HG03175 (cell line): ENCODE measurements around the gene MCFD2.
"Not testable (repeated sequence)": the region's sequence is repeated elsewhere in the genome, so short reads cannot be mapped to it uniquely, and the experiment has no call there.

Experiments
- ATAC-seq: cut with Tn5 transposase; IDR thresholded peaks from one replicate; pipeline ENCODE4 v1.9.1; 2021; ENCODE audit warnings: mild to moderate bottlenecking, moderate library complexity; ENCODE audit not compliant: unreplicated experiment

The MCFD2 gene

DNA sequence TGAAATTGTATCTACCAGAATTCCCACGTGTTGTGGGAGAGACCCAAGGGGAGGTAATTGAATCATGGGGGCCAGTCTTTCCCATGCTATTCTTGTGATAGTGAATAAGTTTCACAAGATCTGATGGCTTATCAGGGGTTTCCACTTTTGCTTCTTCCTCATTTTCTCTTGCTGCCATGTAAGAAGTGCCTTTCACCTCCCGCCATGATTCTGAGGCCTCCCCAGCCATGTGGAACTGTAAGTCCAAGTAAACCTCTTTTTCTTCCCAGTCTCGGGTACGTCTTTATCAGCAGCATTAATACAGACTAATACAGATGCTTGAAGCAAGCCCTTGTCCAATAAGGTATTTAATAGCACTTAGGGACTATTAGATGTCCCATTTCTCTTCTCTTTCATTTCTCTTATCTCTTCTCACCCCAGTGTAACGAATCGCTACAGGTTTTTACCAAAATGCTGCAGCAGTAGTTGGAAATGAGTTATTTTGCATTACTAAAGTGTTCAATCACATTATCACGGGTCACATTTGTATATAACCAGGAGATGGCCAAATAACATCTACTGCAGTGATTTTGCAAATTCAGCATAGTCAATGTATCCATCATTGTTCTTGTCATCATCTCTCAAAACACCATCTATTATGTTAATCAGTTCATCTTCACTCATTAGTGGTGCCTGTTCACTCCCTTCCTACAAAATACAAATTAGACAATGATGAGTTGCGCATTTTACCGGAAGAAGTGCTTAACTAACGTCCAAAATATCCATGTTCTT lies 10.5 kb downstream of the MCFD2 start:
- not testable (repeated sequence) for ATAC-seq

DNA sequence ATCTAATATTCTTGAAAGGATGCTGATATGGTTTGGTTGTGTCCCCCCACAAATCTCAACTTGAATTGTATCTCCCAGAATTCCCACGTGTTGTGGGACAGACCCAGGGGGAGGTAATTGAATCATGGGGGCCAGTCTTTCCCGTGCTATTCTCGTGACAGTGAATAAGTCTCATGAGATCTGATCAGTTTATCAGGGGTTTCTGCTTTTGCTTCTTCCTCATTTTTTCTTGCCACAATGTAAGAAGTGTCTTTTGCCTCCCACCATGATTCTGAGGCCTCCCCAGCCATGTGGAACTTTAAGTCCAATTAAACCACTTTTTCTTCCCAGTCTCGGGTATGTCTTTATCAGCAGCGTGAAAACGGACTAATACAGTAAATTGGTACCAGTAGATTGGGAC lies 12.6 kb downstream of the MCFD2 start:
- not testable (repeated sequence) for ATAC-seq

DNA sequence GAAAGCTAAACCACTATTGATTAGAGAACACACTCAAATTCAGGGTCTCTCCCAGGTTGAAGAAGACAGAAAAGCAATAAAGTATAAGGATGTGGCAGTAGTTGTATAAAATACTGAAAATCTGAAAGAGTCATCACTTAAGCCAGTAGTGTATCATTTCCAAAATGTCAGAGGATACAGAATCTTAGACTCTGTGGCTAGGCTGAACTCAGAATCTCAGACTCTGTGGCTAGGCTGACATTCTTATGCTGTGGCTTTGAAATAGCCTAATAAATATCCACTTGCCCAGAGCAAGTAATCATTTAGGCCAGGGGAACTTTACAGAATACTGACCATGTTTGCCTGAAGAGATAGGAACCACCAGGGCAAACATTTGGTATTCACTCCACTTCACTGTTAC lies 13.1 kb downstream of the MCFD2 start:
- ATAC-seq: no peak

DNA sequence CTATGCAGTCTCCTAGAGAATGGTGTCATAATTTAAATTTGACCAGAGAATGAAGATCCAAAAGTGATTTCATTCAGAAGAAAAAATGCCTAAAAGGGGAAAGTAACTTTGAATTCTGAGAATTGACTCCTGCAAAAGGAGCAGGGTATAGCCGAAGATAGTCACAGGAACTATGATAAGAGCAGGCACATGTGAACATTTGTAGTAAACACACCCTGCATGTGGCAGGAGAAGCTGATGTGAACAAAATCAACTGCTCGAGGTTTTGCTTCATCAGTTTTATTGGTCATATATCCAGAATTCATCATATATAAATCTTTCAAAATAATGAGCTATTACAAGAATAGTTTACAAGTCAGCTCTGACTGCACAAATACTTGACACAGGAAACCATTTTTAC lies 14.0 kb downstream of the MCFD2 start:
- ATAC-seq: no peak

DNA sequence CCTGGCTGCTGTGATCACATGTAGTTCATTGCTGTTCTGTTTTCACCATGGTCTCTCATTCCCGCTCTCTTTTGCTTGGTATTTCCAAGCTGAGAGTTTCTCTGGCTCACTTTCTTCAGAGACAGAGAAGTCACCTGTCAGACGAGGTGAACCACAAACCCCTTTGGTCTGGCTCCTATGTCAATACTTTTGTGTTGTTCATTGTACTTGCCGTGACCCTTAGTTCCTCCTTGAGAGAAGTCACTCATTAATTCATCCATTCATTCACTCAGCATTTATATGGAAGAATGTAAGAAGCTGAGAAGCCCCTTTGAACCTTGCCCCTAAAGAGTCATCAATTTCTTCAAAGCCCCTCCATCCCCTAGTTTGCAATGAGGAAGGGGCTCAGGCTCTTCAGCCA lies 15.2 kb downstream of the MCFD2 start:
- ATAC-seq: no peak

DNA sequence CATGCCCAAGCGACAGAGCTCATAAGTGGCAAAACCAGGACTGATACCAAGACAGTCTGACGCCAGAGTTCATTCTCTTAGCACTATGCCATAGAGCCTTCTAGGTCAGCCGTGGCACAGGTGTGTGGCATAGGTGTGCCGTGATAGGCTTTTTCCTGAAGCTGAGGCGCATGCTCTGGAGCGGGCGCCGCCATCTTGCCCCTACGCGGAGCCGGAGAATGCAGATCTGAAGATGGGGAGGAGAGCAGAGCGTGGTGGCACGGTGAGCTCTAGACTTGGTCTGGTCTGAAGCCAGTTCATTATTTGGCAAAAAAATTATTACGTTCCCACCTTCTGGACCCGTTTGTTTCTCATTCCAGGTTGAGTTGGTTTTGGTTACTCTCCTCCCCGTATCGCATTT lies 16.6 kb downstream of the MCFD2 start:
- no peak for ATAC-seq

DNA sequence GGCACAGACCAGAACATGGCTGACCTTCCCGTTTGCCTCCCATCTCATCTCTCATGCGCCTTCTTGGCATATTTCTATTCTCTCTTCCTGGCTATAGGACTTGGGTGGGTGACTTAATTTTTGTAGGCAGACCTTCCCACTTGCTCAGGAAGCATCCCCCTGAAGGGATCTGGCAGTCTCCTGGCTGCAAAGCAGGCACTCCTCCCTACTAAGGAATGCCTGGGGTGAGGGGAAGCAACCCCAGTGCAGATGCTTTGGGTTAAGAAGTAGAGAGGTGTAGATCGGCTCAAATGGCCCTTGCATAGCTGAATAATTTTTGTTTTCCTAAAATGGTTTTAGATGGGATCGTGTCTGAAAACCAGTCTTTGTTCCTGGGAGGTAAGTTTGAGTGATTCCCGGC lies 17.6 kb downstream of the MCFD2 start:
- ATAC-seq: no peak

DNA sequence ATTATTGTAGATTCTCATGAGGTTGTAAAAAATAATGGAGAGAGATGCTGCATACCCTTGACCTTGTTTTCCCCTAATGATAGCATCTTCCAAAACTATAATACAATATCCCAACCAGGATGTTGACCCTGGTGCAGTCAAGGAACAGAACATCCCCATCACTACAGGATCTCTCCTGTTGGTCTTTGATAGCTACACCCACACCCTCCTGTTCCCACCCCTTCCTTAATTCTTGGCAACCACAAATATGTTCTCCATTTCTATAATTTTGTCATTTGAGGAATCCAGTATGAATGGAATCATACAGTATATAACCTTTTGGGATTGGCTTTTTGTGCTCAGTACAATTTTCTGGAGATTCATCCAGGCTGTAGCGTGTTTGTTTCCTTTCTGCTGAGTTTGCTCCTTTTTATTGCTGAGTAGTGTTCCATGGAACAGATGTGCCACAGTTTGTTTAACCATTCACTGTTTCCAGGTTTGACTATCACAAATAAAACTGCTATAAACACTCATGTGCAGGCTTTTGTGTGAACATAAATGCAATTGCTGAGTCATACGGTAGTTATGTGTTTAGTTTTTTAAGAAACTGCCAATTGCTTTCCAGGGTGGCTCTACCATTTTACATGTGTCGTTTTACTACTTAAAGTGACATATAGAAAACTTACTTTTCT lies 22.2 kb downstream of the MCFD2 start:
- no peak for ATAC-seq

DNA sequence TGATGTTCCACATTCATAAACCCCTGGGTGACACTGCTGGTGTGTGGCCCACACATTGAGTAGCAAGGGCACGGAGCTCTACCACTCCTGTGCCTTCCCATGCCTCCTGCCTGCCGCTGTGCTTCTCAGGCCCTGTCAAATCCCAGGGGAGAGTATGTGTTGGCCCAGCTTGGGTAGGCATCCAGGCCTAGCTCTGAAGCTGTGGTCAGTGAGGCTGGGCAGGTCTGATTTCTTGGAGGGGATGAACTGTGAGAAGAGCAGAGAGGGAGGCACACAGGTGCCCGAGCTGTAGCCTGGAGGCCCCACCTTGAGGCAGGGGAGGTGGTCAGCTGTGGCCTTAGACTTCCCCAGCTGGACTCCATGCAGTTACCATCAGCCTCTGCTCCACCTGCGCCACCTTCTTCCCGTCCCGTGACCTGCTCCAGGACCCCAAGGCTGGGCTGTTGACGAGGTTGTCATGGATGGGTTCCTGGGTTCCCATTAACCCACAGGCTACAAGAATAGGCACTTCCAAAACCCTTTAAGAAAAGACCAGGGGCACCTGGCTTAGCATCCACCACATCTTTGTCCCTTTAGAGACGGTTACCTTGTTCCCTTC lies 23.6 kb downstream of the MCFD2 start:
- no peak for ATAC-seq

DNA sequence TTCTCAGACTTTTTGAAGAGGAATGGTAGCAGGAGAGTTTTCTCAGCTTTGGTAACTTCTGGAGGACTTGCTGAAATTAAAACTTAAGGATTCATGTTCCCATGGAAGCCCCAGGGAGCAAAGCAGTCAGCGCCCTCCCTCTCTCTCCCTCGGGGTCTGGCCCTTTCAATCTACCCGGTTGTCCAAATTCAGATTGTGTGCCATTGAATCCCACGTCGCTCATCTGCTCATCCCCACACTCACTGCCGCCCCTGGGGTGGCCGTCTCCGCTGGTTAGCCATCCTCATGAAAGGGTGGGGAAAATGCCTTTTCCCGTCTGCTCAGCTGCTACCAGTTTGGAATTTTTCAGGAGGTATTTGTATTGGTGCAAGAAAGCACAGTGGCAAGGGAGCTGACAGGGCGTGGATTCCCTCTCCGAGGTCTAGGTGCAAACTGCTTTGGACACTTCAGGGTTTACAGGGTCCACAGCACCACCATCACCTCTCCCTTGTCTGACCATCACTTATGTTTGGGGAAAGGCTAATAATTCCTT lies 27.1 kb downstream of the MCFD2 start:
- no peak for ATAC-seq

DNA sequence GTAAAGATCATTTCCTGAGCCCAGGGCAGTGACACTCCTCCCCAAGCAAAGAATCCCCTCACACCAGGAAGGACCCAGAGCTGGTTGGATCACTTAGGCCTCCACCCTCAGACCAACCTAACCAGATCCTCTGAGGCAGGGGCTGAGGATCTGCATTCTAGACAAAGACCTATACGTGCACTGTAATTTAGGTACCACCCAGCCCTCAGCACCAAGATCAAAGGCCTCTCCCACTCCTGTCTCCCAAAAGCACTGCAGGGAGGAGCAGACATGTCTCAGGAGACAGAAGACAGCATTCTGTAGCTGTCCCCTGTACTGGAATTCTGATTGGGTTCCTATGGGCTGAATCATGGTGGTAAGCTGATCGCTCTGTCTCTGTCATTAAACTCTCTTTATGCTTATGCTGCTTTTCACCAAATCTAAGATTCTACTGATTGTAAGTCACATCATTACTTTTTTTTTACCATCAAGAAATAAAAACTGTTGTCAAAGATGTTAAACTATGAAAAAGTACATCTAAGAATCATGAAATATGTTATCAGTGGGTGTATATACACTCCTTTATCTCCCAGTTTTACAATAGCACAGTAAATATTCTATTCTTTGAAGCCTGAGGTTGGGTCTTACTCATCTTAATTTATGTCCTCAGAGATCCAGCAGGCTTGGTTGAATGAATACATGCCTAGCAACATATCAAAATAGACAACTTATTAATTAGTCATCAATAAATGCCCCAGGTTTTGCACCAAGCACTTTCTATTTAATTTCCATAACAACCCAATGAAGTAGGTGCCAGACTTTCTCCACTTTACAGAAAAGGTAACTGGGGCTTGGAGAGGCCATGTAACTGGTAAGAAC lies 28.3 kb downstream of the MCFD2 start:
- ATAC-seq: no peak

DNA sequence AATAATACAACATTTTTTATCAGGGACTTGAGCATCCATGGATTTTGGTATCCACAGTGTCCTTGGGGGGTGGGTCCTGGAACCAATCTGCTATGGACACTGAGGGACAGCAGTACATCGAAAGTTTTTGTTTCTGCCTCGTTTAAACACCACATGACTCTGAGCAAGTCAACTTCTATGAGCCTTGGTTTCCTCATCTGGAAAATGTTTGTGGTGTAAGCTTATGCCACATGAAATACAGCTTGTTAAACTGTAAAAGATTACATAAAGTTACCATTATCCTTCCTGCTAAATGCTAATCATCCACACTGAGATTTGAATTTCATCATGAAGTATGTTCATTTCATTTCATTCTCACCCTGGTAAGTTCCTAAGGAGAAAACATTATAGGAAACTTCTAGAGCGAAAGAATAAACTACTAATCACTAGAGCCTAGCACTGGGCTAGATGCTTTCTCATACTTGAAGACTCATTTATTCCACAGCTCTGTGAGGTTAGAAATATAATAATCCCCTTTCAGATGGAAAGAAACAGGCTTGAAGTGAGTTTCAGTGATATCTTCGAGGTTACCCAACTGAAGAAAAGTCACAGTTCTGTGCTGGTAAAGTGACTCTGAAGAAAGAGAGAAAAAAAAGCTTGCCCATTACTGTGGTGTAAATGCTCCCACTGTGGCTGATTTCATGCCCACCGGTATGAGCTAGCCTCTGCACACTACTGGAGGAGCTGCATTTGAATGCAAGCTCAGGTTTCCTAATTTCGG lies 29.2 kb downstream of the MCFD2 start:
- no peak for ATAC-seq

DNA sequence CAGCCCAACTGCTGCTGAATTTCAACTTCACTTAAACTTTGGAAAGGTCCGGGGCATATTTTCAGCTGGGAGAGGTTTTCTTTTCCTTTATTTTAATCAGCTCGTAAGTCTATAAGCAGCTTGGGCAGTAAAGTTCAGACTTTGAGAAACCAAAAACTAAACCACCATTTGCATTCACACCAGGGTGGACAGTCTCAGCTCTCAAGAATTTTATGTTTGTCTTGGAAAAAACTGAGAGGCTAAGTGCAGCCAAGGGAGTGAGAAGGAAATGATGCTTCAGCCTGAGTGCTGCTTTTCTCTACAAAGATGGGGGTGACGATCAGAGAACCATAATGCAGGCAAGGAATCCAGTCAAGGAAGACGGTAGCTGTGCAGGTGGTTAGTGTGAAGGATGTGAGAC lies 30.2 kb downstream of the MCFD2 start:
- ATAC-seq: no peak

DNA sequence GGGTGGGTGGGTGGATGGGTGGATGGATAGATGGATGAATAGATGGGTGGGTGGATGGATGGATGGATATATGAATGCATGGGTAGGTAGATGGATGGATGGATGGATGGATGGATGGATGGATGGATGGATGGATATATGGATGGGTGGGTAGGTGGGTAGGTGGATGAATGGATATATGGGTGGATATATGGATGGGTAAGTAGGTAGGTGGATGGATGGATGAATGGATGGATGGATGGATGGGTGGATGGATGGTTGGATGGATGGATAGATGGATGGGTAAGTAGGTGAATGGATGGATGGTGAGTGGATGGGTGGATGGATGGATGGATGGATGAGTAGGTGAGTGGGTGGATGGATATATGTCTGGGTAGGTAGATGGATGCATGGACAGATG lies 36.1 kb downstream of the MCFD2 start:
- ATAC-seq: no peak

DNA sequence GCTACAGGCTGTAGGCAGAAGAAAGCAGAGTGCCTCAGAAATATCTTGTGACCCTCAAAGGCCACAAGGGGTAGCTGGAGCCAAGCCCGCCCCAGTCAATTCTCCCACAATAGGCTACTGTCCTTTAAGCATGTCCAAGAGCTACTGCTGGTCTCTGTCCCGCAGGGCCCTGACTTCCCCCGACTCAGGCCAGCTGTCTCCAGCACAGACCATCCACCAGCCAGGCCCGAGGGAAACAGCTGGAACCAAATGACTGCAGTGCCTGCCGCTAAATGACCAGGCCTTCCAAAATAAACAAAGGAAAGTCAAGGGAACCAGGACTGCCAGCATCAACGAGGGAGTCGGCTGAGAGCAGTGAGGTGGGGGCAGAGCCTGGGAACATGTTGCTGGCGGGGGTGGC lies 36.7 kb downstream of the MCFD2 start:
- no peak for ATAC-seq

DNA sequence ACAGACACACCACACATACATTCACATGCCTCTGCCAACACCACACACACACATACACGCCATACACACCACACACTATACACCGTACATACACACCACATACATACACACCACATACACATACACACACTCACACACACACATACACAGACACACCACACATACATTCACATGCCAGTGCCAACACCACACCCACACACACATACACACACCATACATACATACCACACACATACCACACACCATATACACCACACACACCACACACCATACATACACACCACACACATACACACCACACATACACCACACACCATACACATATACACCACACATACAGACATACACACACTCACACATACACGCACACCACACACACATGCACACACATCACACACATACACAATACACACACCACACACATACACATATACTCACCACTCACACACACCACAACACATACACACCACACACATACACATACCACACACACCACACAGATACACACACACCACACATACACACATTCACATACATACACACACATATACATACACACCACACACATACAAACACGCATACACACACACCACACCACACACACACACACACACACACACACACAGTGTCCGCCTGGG lies 37.2 kb downstream of the MCFD2 start:
- ATAC-seq: no peak

DNA sequence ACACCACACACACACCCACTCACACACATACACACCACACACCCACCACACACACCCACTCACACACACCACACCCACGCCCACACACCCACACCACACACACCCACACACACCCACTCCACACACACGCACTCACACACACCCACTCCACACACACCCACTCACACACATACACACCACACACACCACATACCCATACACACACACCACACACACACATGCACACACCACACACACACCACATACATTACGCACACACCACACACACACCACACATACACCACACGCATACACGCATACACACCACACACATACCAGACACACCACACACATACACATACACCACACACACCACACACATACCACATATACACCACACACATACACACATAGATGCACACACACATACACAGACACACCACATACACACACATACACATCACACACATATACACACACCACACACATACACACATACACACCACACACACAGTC lies 37.9 kb downstream of the MCFD2 start:
- ATAC-seq: no peak

DNA sequence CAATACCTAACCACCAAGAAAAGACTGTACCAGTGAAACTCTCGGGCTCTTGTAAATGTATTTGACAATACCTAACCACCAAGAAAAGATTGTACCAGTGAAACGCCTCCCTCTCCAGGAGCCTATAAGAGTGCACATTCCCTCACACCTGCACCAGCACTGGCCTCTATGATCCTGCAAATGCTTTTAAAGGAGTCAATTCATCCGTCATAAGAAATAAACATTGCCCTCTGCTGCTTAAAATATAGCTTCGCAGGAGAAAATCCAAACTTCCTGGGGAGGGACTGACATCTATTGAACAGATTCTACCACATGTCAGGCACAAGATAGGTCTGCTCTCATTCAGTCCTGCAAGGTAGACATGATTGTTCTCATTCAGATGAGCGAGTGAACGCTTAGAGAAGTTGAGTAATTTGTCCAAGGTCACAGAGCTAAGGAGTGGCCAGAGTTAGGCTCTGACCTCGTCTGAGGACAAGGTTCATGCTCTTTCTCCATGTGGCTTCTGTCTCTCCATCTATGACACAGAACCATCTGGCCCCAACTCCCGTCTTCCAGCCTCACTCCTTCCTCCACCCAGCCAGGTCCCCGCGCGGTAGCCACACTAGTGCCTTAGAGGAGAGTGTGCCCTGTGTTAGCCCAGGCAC lies 38.7 kb downstream of the MCFD2 start:
- ATAC-seq: no peak
